ENCODE measurements around the gene TSPAN18. TPM values are rescaled to one million over a fixed set of nuclear protein-coding genes. Genes with fewer than 3 reads are reported as not detected.
A peak's percentile ranks its signal among the peaks of the same experiment; 100 is the strongest.

The TSPAN18 gene
- total and polyA plus RNA-seq, 2 experiments from 2014 or later, result 9.5 to 21.5 TPM

GRCh38 chr11:44862558-44863101 is 135.9 kb downstream of the TSPAN18 start:
- H3K4me2 ChIP-seq, result no peak overlapping the region
- H3K4me1 ChIP-seq (ENCODE audit: insufficient read depth), result peaks cover 7% of the 10 kb centered on the region
- H3K79me2 ChIP-seq, result no peaks in the 10 kb centered on the region
- no peaks in the 10 kb centered on the region for H3K36me3 ChIP-seq (replicated peaks; ENCODE audit: insufficient read depth, low read depth)
- H2AFZ ChIP-seq, result no peak overlapping the region
- no peaks in the 10 kb centered on the region for H4K20me1 ChIP-seq (ENCODE audit: insufficient read depth, poor library complexity, severe bottlenecking)
- no peaks in the 10 kb centered on the region for H3K9me2 ChIP-seq (replicated peaks; ENCODE audit: insufficient read depth)
- no peaks in the 10 kb centered on the region for H3K27me3 ChIP-seq
- H3K9me3 ChIP-seq (ENCODE audit: low read depth), result no peaks in the 10 kb centered on the region
- 85% methylated on average over 5 of the region's 5 CpGs for WGBS (ENCODE audit: low lambda C conversion rate, missing lambda C conversion rate)
- TF ChIP-seq EZH2phosphoT487 (IDR thresholded peaks at IDR 0.05; ENCODE audit: low read depth, severe bottlenecking, unreplicated experiment), result no peak
- TF ChIP-seq EZH2 (IDR thresholded peaks at IDR 0.05; ENCODE audit: borderline replicate concordance), result no peak
- TF ChIP-seq, protein P1, sequence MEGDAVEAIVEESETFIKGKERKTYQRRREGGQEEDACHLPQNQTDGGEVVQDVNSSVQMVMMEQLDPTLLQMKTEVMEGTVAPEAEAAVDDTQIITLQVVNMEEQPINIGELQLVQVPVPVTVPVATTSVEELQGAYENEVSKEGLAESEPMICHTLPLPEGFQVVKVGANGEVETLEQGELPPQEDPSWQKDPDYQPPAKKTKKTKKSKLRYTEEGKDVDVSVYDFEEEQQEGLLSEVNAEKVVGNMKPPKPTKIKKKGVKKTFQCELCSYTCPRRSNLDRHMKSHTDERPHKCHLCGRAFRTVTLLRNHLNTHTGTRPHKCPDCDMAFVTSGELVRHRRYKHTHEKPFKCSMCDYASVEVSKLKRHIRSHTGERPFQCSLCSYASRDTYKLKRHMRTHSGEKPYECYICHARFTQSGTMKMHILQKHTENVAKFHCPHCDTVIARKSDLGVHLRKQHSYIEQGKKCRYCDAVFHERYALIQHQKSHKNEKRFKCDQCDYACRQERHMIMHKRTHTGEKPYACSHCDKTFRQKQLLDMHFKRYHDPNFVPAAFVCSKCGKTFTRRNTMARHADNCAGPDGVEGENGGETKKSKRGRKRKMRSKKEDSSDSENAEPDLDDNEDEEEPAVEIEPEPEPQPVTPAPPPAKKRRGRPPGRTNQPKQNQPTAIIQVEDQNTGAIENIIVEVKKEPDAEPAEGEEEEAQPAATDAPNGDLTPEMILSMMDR (IDR thresholded peaks at IDR 0.05; ENCODE audit: poor library complexity), result no peak
- no peak overlapping the region for H3K4me3 ChIP-seq
- peak overlapping the region; percentile 62 for H3K27ac ChIP-seq
- DNase-seq (ENCODE audit: low spot score), result no peak

- TF ChIP-seq EZH2 (IDR thresholded peaks at IDR 0.05; ENCODE audit: borderline replicate concordance), result no peak
- TF ChIP-seq EZH2phosphoT487 (IDR thresholded peaks at IDR 0.05; ENCODE audit: low read depth, severe bottlenecking, unreplicated experiment), result no peak
- TF ChIP-seq, protein P1 (IDR thresholded peaks at IDR 0.05; ENCODE audit: poor library complexity), result no peak
Observed at GRCh38 chr11:44863231-44863630, 136.5 kb downstream of the TSPAN18 start.

GRCh38 chr11:44865866-44866272 is 139.1 kb downstream of the TSPAN18 start:
- 73% methylated on average over 7 of the region's 7 CpGs for WGBS (ENCODE audit: low lambda C conversion rate, missing lambda C conversion rate)
- H3K4me2 ChIP-seq, result no peak overlapping the region

More at GRCh38 chr11:44863231-44863630, 136.5 kb downstream of the TSPAN18 start:
- Histone ChIP-seq H2AFZ (no peak overlapping the region), H3K27ac (no peak overlapping the region), H3K4me3 (no peak overlapping the region), H4K20me1 (ENCODE audit: insufficient read depth, poor library complexity, severe bottlenecking) (no peaks in the 10 kb centered on the region), H3K27me3 (no peaks in the 10 kb centered on the region), H3K79me2 (no peaks in the 10 kb centered on the region), H3K4me2 (no peak overlapping the region), H3K4me1 (ENCODE audit: insufficient read depth) (peaks cover 7% of the 10 kb centered on the region), H3K36me3 (replicated peaks; ENCODE audit: insufficient read depth, low read depth) (no peaks in the 10 kb centered on the region), H3K9me2 (replicated peaks; ENCODE audit: insufficient read depth) (no peaks in the 10 kb centered on the region), H3K9me3 (ENCODE audit: low read depth) (no peaks in the 10 kb centered on the region)
- 83% methylated on average over 6 of the region's 6 CpGs for WGBS (ENCODE audit: low lambda C conversion rate, missing lambda C conversion rate)
- DNase-seq (ENCODE audit: low spot score), result no peak

More at GRCh38 chr11:44865866-44866272, 139.1 kb downstream of the TSPAN18 start:
- no peak for TF ChIP-seq EZH2 (IDR thresholded peaks at IDR 0.05; ENCODE audit: borderline replicate concordance)
- TF ChIP-seq, protein P1 (IDR thresholded peaks at IDR 0.05; ENCODE audit: poor library complexity), result no peak
- TF ChIP-seq EZH2phosphoT487 (IDR thresholded peaks at IDR 0.05; ENCODE audit: low read depth, severe bottlenecking, unreplicated experiment), result no peak
- no peaks in the 10 kb centered on the region for H3K36me3 ChIP-seq (replicated peaks; ENCODE audit: insufficient read depth, low read depth)
- H3K27ac ChIP-seq, result no peak overlapping the region
- no peaks in the 10 kb centered on the region for H3K9me2 ChIP-seq (replicated peaks; ENCODE audit: insufficient read depth)
- H2AFZ ChIP-seq, result no peak overlapping the region
- no peaks in the 10 kb centered on the region for H3K9me3 ChIP-seq (ENCODE audit: low read depth)
- H4K20me1 ChIP-seq (ENCODE audit: insufficient read depth, poor library complexity, severe bottlenecking), result no peaks in the 10 kb centered on the region
- no peaks in the 10 kb centered on the region for H3K27me3 ChIP-seq
- no peak for DNase-seq (ENCODE audit: low spot score)
- H3K79me2 ChIP-seq, result no peaks in the 10 kb centered on the region
- H3K4me3 ChIP-seq, result no peak overlapping the region
- peaks cover 7% of the 10 kb centered on the region for H3K4me1 ChIP-seq (ENCODE audit: insufficient read depth)
